Hematopoietic multipotent progenitor cell treated with erythropoietin and hydrocortisone succinate and interleukin-3 and kit ligand, for 15 days (in vitro differentiated cells): ENCODE data around the gene IGSF3.
A peak's percentile ranks its signal among the peaks of the same experiment; 100 is the strongest.
"Not testable (repeated sequence)": the region's sequence is repeated elsewhere in the genome, so short reads cannot be mapped to it uniquely, and the experiment has no call there.

ENCODE experiments used
- DNase-seq: peaks from one replicate; pipeline ENCODE4 v3.0.0-alpha.2; 2015; ENCODE audit warnings: low spot score

The IGSF3 gene

DNA sequence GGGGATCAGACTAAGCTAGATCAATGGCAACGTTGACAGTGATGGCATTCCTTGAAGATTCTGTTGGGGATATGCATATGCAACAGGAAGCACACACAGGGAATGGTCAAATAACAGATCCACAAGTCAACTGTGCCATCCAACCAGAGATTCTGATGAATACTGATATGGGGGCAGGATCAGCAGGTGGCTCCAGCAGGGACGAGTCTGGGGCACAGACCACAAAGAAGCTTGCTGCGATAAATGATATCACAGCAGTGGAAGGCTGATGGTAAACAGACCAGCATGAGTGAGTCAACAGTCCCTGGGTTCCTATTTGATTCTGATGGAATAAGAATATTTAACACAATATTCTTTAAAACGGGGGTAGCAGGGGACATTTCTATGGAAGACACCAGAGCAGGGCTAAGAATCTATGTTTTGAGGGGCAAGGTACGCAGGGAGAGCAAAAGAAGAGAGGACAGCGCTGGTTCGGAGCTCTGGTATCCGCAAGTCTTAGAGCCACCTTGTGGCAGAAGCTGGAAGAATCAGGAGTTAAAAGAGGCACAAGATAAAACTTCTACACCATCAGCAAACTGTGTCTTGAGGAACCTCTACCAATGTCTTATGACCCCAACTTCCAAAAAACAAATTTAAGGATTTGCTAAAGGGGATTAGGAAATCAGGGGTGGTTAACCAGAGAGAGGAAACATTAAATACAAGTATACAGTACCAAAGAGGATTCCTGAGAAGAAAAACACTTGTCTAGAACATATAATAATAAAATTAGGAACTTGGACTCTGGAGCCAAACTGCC, 71.4 kb downstream of the IGSF3 start:
- DNase-seq, result peak; percentile 48

DNA sequence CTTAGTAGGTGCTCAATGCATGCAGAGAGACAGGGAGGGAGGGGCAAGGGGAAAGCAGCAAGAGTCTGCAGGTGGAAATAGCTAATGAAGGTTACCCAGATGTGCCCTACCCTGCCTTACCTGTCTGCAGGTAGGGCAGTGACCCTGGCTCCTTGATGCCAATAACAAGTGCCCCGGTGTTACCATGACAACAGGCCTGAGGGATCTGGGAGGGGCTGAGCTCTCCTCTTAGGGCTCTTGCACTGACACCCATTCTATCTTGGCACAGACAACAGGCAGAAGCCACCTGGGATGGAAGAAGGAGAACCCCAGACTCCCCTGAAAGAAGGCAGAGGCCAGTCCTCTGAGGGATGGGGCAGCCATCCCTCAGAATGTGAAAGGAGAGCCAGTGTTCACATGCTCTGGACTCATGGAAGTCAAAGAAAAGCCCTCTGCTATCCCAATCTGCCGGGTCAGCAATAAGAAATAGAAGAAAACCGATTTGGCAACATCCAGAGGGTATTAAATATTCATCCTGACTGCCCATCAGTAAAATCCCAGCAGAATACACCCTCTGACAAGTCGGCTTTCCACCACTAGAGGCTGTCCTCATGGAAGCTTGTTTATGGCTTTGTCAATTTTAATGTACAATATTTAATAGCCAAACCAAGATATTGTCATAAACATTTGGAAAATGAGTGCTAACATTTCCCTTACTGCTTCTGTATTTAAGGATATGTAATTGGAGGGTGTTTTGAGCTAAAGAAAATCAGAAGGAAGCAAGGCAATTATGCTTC, 72.3 kb downstream of the IGSF3 start:
- not testable (repeated sequence) for DNase-seq

DNA sequence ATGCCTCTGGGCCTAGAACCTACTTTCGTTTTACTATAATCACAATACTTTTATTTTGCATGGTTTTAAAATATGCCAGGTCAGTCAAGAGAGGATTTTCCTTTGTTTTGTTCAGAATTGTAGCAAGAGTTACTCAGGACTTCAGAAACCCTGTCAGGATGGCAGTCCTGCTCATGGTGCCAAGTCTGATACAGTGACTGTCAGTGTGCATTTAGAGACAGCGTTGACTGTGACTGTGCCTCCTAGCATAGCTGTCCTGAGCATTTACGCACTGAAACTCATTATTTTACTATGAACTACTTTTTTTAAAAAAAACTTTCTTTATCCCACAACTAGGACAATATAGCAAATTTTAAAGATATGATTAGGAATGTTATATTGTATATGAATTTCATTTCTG, 73.6 kb downstream of the IGSF3 start:
- DNase-seq, result not testable (repeated sequence)

DNA sequence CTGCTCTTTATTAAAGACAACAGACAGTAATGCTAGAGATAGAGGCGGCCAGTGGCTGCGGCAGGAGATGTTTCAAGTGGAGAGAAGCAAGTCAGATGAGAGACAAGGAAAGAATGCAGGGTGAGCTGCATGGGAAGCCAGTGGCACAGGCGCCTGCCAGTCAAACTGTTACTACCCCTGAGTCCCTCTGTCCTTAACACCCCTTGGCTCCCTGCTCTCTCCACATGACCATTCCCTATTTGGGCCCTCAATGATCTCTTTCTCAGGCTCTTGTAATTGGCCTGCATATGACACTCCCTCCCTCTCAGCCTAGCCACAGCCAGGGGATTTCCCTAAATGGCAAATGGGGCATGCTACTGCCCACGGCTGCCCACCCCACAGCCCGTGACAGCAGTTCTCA, 74.1 kb downstream of the IGSF3 start:
- DNase-seq, result not testable (repeated sequence)

DNA sequence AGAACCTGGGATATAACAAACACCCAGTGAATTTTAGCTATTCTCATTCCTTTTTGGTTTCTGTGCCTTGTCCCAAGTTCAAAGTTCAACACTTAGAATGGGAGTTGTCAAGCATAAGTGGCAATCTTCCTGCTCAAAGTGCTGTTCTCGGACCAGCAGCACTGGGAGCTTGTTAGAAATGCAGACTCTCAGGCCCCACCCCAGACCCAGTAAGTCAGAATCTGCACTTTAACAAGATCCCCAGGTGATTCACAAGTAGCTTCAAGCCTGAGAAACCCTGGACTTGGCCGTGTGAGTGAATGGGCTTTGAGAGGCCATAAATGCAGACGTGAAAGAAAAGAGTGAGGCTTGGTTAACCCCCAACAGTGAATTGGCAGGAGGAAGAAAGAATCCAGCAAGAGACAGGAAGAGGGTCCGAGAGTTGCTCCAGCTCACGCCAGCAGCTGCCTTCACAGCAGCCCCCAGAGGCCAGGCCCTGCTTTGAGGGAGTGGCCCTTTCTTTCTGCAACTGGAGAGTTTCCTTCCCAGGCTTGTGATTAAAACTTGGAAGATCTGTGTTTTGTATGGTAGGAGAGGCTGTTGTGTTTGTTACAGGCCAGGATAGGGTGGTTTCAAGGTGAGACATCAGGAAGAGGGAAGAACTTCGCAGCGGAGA, 75.5 kb downstream of the IGSF3 start:
- not testable (repeated sequence) for DNase-seq

DNA sequence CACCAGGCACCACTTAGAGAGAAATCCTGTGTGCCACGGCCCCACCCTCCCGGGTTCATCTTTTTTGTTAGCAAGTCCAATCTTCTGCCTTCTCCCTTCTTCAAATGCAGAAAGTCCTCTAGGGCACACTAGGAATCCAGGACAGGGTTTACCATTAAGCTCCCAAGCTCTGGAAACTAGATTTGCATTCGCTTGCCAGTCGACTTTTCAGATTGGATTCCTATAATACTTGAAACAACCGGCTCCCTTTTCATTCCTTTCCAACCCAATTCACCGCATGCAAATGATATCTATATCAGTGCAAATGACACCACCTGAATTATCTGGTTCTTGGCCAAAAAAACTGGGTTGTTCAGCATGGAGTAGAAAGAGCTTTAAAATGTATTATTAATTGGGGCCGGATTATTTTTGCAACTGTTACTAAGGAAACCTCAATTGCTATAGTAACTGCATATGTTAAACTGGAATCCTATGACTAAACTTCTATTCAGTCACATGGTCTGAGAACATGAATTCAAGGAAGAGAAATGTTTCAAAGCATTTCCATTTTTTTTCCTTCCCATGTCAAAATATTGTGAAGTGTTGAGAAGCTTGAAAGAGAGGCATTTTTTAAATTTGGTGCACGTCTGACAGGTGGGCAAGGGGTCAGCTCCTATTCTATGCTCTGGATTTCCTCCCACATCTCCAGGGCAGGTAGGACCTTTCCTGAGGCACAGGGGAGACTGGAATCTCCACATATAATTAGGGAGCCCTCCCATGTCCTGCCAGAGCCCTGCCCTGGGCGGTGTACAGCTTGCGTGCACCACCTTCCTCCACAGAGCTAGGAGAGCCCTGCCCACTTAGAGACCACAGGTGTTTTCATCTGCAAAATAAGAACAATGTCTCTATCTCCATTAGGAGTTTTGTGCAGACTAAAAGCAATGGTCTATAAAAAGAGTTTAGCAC, 76.3 kb downstream of the IGSF3 start:
- DNase-seq, result not testable (repeated sequence)

DNA sequence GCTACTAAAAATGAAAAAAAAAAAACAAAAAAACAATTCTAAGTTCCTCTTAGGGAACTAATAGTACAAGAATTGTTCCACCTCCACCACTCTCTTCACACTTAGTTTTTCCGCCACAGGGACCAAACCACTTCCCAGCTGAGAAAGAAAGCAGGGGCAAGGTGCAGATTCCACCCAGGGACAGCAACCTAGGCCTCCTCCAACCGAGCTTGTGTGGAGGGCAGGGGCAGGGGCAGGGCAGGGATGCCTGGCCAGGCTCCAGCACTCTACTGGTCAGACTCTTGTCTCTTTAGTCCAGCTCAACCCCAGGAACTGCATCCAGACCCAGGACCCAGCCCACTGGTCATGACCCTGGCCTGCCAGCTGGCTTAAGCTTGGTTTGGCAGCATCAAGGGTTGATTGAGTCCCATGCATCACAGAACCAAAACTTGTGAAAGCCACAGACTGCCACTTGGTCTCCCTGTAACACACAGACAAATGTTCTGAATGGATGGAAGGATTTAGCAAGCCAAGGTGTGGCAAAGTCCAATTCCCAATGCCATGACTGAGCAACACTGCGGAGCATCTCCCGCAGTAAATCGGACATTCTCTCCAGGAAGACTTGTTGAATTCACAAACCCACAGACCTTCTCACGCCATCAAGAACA, 77.1 kb downstream of the IGSF3 start:
- not testable (repeated sequence) for DNase-seq

DNA sequence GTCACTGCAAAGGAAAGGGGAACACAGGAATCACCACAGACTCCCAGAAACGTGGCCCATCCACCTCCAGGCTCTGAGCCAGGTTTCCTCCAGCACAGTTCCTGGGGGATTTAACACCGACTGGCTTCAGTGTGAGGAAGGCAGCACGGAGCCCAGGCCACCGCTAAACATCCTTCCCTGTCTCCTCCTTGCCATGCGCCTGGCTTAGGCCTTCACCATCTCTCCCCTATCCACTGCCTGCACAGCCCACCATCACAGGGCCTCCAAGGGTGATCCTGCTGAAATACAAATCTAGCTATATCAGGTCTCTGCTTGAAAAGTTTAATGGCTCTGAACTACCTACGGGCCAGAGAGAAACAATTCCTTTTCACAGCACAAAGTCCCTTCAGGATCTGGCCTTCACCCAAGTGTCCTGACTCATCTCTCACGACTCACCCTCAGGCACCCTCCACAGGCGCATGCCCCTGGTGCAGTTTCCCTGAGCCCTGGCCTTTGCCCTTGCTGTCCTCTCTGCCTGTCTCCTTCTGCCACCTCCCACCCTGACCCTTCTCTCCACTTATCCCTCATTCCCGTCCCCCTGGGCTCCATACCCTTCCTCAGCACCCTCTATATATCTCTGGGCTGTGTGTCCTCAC, 78.3 kb downstream of the IGSF3 start:
- DNase-seq, result not testable (repeated sequence)

DNA sequence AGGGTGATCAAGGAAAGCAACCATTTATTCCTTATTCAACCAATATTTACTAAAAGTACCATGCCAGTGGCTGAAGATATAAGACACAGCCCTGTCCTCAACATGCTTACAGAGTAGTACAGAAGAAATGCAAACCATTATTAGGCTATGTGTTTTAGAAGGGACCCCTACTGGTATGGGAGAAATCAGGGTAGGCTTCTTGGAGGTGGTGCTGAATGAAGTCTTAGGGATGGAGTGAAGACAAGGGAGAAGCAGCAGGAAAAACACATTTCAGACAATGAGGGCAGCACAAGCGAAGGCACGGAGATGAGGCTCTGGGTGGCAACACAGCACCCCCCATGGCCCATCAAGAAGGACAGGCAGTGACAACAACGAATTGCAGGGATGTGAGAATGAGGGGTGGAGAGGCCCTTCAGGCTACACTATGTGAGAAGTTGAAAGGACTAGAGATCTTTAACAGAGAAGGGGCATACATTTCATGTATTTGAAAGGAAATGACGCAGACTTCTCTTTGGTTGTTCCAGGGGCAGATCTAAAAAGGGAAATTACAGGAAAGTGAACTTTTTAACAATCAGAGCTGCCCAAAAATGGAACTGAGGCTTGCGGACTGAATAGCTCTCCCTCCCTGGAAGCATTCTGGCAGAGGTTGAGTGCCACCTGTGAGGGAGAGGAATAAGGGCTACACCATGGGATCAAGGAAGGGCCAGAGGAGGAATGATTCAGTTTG, 79.9 kb downstream of the IGSF3 start:
- DNase-seq, result no peak

DNA sequence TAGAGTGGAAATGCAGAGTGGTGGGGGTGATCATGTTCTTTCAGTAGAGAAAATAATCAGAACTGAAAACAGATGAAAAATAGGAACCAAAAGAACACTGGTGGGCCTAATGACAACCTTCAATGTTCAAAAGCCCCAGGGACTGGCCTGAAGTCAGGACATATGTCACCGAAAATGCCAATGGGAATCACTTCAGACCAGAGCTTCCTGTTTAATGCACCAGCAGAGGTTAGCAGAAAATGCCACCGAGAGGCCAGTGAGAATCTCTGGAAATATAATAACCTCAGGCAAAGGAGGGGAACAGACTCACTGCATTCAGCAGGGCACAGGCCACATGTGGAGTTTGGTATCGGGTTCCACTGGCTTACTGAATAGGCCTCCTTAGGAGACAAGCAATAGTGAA, 80.8 kb downstream of the IGSF3 start:
- no peak for DNase-seq

DNA sequence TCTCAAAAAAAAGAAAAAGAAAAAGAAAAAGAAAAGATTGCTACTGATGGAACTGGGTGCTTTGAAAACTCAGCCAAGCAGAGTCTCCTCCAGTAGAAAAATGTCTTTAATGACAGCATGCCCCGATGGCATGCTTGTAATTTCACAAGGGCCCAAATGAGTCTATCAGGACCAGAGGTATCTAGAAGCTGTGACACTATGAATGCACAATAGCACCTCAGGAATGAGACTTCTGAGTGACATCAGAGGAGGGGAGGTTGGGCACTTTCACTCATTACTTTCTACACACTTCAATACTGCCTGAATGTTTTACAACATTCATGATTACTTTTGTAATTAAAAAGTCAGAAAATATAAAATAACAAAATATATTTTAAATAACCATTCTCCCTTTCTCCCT, 81.6 kb downstream of the IGSF3 start:
- no peak for DNase-seq

DNA sequence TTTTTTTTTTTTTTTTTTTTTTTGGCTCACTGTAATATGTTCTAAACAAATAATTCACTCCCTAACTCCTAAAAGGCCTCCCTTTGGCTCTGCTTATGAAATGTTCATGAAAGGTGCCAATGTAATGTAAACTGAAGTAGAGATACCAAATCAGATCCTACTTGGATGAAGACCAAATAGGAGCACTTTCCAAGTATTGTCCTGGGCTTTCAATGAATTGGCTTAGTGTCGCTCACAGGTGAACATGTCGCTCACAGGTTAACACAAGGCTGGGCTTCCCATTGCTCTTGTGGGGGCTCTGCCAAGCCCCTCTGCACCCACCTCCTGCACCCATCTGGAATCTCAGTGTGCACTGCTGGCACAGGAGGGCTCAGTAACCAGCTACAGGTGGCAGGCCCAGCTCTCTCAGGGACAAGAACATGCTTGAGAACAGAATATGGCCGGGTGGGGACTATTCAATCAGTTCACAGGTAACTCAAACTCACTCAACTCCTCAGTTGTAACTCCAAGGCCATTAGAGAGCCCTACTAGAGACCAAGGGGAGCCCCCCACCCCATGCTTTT, 86.1 kb downstream of the IGSF3 start:
- DNase-seq, result no peak

DNA sequence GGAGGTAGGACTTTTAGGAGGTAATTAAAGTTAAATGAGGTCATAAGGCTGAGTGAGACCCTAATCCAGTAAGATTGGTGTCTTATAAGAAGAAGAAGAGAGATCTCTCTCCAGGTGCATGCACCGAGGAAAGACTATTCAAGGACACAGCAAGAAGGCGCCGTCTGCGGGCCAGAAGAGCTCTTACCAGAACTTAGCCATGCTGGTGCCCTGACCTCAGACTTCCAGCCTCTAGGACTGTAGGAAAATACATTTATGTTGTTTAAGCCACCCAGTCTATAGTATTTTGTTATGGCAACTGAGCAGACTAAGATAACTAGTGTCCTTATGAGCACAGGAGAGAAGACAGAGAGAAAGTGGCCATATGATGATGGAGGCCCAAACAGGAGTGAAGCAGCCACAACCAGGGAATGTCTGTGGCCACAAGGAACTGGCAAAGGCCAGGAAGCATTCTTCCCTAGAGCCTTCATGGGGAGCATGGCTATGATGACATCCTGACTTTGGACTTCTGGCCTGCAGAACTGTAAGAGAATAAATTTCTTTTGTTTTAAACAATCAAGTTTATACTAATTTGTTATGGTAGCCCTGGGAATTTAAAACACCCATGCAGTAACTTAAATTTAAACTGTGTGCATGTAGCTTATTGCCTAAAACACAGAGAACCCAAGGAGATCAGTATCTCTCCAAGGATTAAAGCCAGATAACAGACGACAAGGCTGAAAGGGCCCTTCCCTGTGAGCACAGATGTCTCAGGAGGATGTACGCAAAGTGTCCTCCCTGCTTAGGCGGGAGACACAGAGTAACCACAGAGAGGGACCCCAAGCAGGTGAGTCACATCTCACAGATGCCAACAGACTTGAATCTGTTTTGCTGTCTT, 86.8 kb downstream of the IGSF3 start:
- DNase-seq, result no peak

DNA sequence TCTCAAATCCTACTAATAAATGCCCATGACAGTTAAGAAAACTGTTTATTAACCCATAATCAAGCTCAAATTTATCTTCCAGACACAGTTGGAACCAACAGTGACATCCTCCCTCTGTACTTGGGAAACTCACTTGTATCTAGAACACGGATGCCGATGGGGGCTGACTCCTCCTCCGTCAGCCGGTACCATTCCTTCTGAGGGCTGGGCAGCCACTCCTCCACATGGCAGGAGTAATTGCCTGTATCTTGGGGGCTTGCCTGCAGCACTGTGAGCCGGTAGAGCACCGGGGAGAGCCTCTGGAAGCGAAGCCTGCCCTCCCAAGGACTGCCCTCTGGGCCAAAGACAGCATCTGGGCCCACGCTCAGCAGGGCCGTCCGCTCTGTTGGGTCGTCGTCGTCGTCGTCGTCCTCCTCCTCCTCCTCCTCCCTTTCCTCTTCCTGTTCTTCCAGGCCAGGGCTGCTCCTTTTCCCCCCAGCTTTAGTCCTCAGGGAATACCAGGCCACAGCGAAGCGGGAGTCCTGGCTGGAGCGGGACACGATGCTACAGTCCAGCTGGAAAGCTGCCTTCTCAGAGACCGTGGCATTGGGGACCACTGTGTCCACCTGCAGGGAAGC, 88.2 kb downstream of the IGSF3 start:
- DNase-seq, result no peak

DNA sequence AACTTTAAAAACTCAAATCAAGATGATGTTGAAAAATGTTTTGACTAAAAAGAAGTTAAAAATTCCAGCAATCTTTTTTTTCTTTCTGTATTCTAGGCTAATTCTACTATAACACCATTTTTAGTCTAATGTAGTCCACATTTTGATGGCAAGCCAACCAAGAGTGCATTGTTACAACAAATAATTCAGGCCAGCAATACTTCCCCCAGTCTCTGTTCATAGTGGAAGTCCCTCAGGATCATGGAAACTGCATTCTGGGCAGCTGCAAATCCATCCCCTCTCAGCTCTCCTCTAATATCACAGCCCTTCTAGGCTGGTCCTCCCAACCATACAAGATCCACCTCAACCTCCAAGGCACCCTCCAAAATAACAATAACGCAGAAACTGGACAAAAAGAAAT, 89.0 kb downstream of the IGSF3 start:
- DNase-seq, result no peak

DNA sequence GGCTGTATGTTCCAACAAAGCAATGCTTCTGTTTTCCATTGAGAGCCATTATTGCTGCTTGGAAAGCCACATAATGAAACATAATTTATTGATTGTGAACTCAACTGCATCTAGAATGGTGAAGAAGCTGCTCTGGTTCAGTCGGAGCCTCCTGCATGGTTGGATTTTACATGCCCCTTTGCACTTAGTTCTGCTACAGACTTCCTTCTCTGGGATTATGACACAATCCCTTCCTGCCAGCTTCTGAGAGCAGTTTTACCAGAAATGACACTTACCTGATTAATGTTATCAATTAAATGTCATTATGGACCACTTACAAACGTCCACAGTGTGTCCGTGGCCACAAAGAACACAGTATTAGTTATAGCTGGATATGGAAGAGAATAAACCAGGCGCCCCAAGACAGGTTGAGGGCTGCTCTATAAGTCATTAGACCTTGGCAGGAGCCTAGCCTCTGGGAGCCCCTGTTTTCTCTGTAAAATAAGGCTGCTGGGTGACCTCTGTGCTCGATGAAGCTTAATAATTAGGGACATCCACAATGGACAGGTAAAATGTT, 89.7 kb downstream of the IGSF3 start:
- DNase-seq, result no peak

DNA sequence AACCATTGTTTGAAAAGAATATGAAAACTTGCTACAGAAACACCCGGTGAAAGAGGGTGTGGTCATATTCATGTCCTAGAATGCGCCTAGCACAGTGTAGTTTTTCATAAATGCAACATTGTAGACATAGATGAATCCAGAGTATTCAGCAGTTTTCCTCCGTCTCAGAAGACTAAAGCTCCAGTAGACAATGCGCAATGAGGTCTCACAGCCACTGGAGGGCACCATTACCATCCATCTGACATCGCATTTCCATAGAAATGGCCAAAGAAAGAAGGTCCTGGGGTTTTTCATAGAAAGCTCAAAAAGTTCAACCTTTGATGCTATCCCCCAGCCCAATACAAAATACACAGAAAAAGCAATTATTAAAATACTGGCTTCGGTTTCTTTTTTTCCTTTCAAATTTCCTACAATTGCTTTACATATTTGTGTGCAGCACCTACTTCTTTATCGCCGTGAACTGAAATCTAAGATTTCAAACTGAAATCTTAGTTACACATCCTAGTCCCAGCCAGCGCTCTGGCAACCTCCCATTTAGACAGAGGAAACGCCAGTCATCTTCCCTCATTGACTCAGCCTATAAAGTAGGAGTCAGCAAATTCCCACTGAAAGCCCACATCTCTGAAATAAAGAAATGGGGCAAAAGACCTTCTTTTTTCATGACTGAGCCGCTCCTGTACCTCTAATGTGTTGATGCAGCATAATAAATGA, 92.8 kb downstream of the IGSF3 start:
- peak; percentile 84 for DNase-seq
